ENCODE measurements around the gene GALNS.

- no peak for TF ChIP-seq CTCF (IDR thresholded peaks at IDR 0.05)
- no peak for TF ChIP-seq STAT6 (CRISPR knock-in tag; conservative IDR thresholded peaks at IDR 0.05; ENCODE audit: low read depth)
- TF ChIP-seq, protein P1, sequence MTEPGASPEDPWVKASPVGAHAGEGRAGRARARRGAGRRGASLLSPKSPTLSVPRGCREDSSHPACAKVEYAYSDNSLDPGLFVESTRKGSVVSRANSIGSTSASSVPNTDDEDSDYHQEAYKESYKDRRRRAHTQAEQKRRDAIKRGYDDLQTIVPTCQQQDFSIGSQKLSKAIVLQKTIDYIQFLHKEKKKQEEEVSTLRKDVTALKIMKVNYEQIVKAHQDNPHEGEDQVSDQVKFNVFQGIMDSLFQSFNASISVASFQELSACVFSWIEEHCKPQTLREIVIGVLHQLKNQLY (CRISPR knock-in tag; IDR thresholded peaks at IDR 0.05) = no peak
- TF ChIP-seq, protein P2, sequence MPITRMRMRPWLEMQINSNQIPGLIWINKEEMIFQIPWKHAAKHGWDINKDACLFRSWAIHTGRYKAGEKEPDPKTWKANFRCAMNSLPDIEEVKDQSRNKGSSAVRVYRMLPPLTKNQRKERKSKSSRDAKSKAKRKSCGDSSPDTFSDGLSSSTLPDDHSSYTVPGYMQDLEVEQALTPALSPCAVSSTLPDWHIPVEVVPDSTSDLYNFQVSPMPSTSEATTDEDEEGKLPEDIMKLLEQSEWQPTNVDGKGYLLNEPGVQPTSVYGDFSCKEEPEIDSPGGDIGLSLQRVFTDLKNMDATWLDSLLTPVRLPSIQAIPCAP (CRISPR knock-in tag; IDR thresholded peaks at IDR 0.05) = no peak
- TF ChIP-seq, protein P3, sequence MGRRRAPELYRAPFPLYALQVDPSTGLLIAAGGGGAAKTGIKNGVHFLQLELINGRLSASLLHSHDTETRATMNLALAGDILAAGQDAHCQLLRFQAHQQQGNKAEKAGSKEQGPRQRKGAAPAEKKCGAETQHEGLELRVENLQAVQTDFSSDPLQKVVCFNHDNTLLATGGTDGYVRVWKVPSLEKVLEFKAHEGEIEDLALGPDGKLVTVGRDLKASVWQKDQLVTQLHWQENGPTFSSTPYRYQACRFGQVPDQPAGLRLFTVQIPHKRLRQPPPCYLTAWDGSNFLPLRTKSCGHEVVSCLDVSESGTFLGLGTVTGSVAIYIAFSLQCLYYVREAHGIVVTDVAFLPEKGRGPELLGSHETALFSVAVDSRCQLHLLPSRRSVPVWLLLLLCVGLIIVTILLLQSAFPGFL (CRISPR knock-in tag; IDR thresholded peaks at IDR 0.05; ENCODE audit: borderline replicate concordance) = no peak
- no peak for TF ChIP-seq JUN (CRISPR knock-in tag; IDR thresholded peaks at IDR 0.05)
- TF ChIP-seq NFE2L1 (CRISPR knock-in tag; IDR thresholded peaks at IDR 0.05) = no peak
- no peak for TF ChIP-seq ZNF121 (CRISPR knock-in tag; IDR thresholded peaks at IDR 0.05)
- TF ChIP-seq ATF1 (CRISPR knock-in tag; IDR thresholded peaks at IDR 0.05) = no peak
These were observed 24.9 kb downstream of the GALNS start for GRCh38 chr16:88831838-88832237.
